Neural progenitor cell (in vitro differentiated cells): ENCODE results near the gene RADIL. TPM values are rescaled to one million over a fixed set of nuclear protein-coding genes. Genes with fewer than 3 reads are reported as not detected.

Source experiments
- DNase-seq: peaks from one replicate; pipeline ENCODE4 v3.0.0-alpha.2; 2016; ENCODE audit warnings: low spot score
- H2AFZ ChIP-seq: fragments of 200-600 bp; sonication (generic); replicated peaks from 2 replicates; pipeline ENCODE4 v1.6.1; 2016; ENCODE audit warnings: antibody characterized with exemption
- H3F3A ChIP-seq: fragments of 200-600 bp; sonication (generic); 2 replicates; pipeline ENCODE4 v1.6.1; 2016; ENCODE audit warnings: antibody characterized with exemption, low read depth
- H3K27ac ChIP-seq: fragments of 200-600 bp; sonication (generic); 2 replicates; pipeline ENCODE4 v1.5.1; 2016; ENCODE audit warnings: mild to moderate bottlenecking
- H3K27me3 ChIP-seq: fragments of 200-600 bp; sonication (generic); 2 replicates; pipeline ENCODE4 v1.6.1; 2016; ENCODE audit warnings: mild to moderate bottlenecking, moderate library complexity
- H3K36me3 ChIP-seq: fragments of 200-600 bp; sonication (generic); 2 replicates; pipeline ENCODE4 v1.5.1; 2016
- H3K4me1 ChIP-seq: fragments of 200-600 bp; sonication (generic); 2 replicates; pipeline ENCODE4 v1.6.1; 2016; ENCODE audit warnings: mixed run types
- H3K4me2 ChIP-seq: fragments of 200-600 bp; sonication (generic); 2 replicates; pipeline ENCODE4 v1.6.1; 2016
- H3K4me3 ChIP-seq: fragments of 200-600 bp; sonication (generic); 2 replicates; pipeline ENCODE4 v1.5.1; 2016
- H3K79me2 ChIP-seq: fragments of 200-600 bp; sonication (generic); 2 replicates; pipeline ENCODE4 v1.6.1; 2016; ENCODE audit warnings: low read depth
- H3K9ac ChIP-seq: fragments of 200-600 bp; sonication (generic); 2 replicates; pipeline ENCODE4 v1.6.1; 2016
- H3K9me3 ChIP-seq: fragments of 200-600 bp; sonication (generic); 2 replicates; pipeline ENCODE4 v1.5.1; 2016; ENCODE audit warnings: low read depth
- H4K20me1 ChIP-seq: fragments of 200-600 bp; sonication (generic); 2 replicates; pipeline ENCODE4 v1.6.1; 2016; ENCODE audit warnings: low read depth
- H3K27ac Mint-ChIP-seq: 3 replicates; pipeline ENCODE4 v1.8.0; 2021; ENCODE audit warnings: mixed read lengths
- H3K27me3 Mint-ChIP-seq: 2 replicates; pipeline ENCODE4 v1.8.0; 2022; ENCODE audit warnings: low read depth, mild to moderate bottlenecking, inconsistent platforms, moderate library complexity, mixed read lengths; ENCODE audit not compliant: insufficient read depth
- H3K36me3 Mint-ChIP-seq: 3 replicates; pipeline ENCODE4 v1.8.0; 2021; ENCODE audit warnings: mixed read lengths
- H3K4me1 Mint-ChIP-seq: 3 replicates; pipeline ENCODE4 v1.8.0; 2021; ENCODE audit warnings: mixed read lengths
- H3K4me3 Mint-ChIP-seq: 3 replicates; pipeline ENCODE4 v1.8.0; 2021; ENCODE audit warnings: mild to moderate bottlenecking, moderate library complexity, mixed read lengths
- H3K9me3 Mint-ChIP-seq: 3 replicates; pipeline ENCODE4 v1.8.0; 2020; ENCODE audit warnings: mixed read lengths
- CTCF ChIP-seq: fragments of 200-600 bp; sonication (generic); IDR thresholded peaks from 2 replicates; pipeline ENCODE4 v1.5.1; 2017; ENCODE audit warnings: antibody characterized with exemption, mild to moderate bottlenecking
- EZH2 ChIP-seq: fragments of 200-600 bp; sonication (generic); IDR thresholded peaks from 2 replicates; pipeline ENCODE4 v1.6.1; 2017; ENCODE audit warnings: antibody characterized with exemption, mild to moderate bottlenecking, moderate library complexity
- EZH2phosphoT487 ChIP-seq: fragments of 200-600 bp; sonication (generic); IDR thresholded peaks from 2 replicates; pipeline ENCODE4 v1.6.1; 2017; ENCODE audit warnings: antibody characterized with exemption
- total RNA-seq: library from RNA; depleted of rRNA; stranded (reverse); fragments of >200 nt; gene quantifications from 2 replicates; pipeline ENCODE4 v1.2.3, GENCODE V29; 2015; ENCODE audit warnings: low replicate concordance

Gene RADIL
- total RNA-seq, 1 donor from 2014 or later = 3.1 TPM

GRCh38 chr7:4836206-4836661, 47.3 kb downstream of the RADIL start:
- TF ChIP-seq EZH2 (no peak), EZH2phosphoT487 (no peak), CTCF (no peak)
- Histone ChIP-seq H2AFZ (no peak overlapping the region), H3K27ac (no peak overlapping the region), H3K9me3 (no peaks in the 10 kb centered on the region), H3K9ac (no peak overlapping the region), H3F3A (peaks cover 12% of the 10 kb centered on the region), H4K20me1 (no peaks in the 10 kb centered on the region), H3K4me2 (no peak overlapping the region), H3K4me1 (peaks cover 15% of the 10 kb centered on the region), H3K79me2 (no peaks in the 10 kb centered on the region), H3K4me3 (no peak overlapping the region), H3K27me3 (no peaks in the 10 kb centered on the region), H3K36me3 (no peaks in the 10 kb centered on the region)
- Mint-ChIP-seq H3K27ac (no peak overlapping the region), H3K36me3 (peaks cover 5% of the 10 kb centered on the region), H3K4me3 (no peak overlapping the region), H3K27me3 (peaks cover 7% of the 10 kb centered on the region), H3K4me1 (peaks cover 18% of the 10 kb centered on the region), H3K9me3 (no peaks in the 10 kb centered on the region)
- DNase-seq = no peak

- no peak for DNase-seq
- H3K4me1 ChIP-seq = peaks cover 15% of the 10 kb centered on the region
- no peaks in the 10 kb centered on the region for H3K79me2 ChIP-seq
- no peak overlapping the region for H3K4me3 ChIP-seq
- H3K9ac ChIP-seq = no peak overlapping the region
- H3K9me3 ChIP-seq = no peaks in the 10 kb centered on the region
- no peak overlapping the region for H3K4me2 ChIP-seq
- no peaks in the 10 kb centered on the region for H4K20me1 ChIP-seq
- H3K27ac ChIP-seq = no peak overlapping the region
- no peaks in the 10 kb centered on the region for H3K36me3 ChIP-seq
- H3K4me3 Mint-ChIP-seq = no peak overlapping the region
- no peak for TF ChIP-seq EZH2
- no peak for TF ChIP-seq EZH2phosphoT487
- no peak for TF ChIP-seq CTCF
- peaks cover 12% of the 10 kb centered on the region for H3F3A ChIP-seq
- peaks cover 18% of the 10 kb centered on the region for H3K4me1 Mint-ChIP-seq
- no peaks in the 10 kb centered on the region for H3K27me3 ChIP-seq
- H2AFZ ChIP-seq = no peak overlapping the region
- peaks cover 7% of the 10 kb centered on the region for H3K27me3 Mint-ChIP-seq
- no peak overlapping the region for H3K27ac Mint-ChIP-seq
- H3K36me3 Mint-ChIP-seq = peaks cover 7% of the 10 kb centered on the region
- no peaks in the 10 kb centered on the region for H3K9me3 Mint-ChIP-seq
These were observed 47.9 kb downstream of the RADIL start for GRCh38 chr7:4835398-4836205.

- Mint-ChIP-seq H3K27me3 (peaks cover 8% of the 10 kb centered on the region), H3K4me3 (no peak overlapping the region), H3K27ac (no peak overlapping the region), H3K9me3 (no peaks in the 10 kb centered on the region), H3K4me1 (peaks cover 23% of the 10 kb centered on the region), H3K36me3 (peaks cover 12% of the 10 kb centered on the region)
- Histone ChIP-seq H3F3A (peaks cover 12% of the 10 kb centered on the region), H3K9me3 (no peaks in the 10 kb centered on the region), H3K4me2 (no peak overlapping the region), H3K27me3 (no peaks in the 10 kb centered on the region), H2AFZ (no peak overlapping the region), H3K4me1 (peaks cover 15% of the 10 kb centered on the region), H3K9ac (no peak overlapping the region), H3K4me3 (no peak overlapping the region), H3K36me3 (no peaks in the 10 kb centered on the region), H3K27ac (no peak overlapping the region), H3K79me2 (no peaks in the 10 kb centered on the region), H4K20me1 (no peaks in the 10 kb centered on the region)
- no peak for DNase-seq
- no peak for TF ChIP-seq EZH2phosphoT487
- no peak for TF ChIP-seq CTCF
- no peak for TF ChIP-seq EZH2
These were observed 48.7 kb downstream of the RADIL start for GRCh38 chr7:4834601-4835397.
